ENCODE results near the gene TMEM31. TPM values are rescaled to one million over a fixed set of nuclear protein-coding genes. Genes with fewer than 3 reads are reported as not detected.
"Not testable (repeated sequence)": the region's sequence is repeated elsewhere in the genome, so short reads cannot be mapped to it uniquely, and the experiment has no call there.

Gene TMEM31
- polyA plus RNA-seq, 3 donors from 2014 or later: not detected

DNA sequence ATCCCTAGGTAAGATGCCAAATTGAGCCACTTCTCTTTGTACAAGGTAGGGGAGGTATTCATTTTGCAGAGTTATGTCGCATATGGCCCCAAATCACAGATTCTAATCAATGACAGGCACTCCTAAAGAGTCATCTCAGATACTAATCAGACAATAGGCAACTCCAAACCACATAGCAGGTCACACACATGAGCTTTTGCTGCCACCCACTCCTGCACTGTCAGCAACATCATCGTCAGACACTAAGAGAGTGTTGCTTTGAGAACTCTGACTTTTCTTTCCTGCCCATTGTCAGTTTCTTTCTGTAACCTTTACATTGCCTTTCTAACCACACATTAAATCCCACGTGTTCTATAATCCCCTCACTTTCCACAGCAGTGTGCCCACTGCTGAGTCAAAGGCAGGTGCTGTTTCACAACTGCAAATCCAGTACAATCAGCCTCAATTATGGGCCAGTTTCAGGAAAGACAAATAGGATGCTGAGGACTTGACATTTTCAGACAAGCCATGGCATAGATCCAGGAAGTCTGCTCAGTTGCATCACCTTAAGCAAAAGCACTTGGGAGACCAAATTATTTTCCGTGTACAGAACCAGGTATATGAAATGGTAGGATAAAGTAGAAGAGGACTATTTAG is 23.5 kb downstream of the TMEM31 start:
- no peak for DNase-seq
- Mint-ChIP-seq H3K36me3 (no peaks in the 10 kb centered on the region), H3K27me3 (ENCODE audit: low read depth in 3 of 3) (peaks cover 4 to 15% (median 5%) of the 10 kb centered on the region in 3 donors), H3K4me3 (no peak overlapping the region), H3K9me3 (no peaks in the 10 kb centered on the region), H3K4me1 (peaks cover 7 to 9% of the 10 kb centered on the region in 2 donors), H3K27ac (no peak overlapping the region)

DNA sequence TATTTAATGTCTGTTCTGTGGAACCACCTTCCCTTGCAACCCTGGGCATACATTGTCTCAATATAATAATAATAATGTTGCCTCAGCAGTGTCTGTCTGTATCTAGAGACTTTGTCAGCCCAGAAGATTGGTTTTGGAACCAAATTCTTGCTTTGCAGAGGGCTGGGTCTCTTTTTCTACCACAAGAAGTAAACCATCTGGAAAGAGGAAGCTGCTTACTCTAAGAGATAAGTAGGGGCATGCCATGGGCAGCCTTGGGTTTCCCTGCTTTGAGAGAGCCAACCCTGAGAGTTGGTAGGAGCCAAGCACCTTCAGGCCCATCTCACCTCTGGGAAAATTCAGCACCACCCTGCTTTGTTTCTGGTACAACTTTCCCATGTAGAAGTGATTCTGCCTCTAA is 27.0 kb downstream of the TMEM31 start:
- no peak for DNase-seq
- Mint-ChIP-seq H3K4me1 (no peaks in the 10 kb centered on the region), H3K4me3 (no peak overlapping the region), H3K36me3 (no peaks in the 10 kb centered on the region), H3K27me3 (ENCODE audit: low read depth in 3 of 3) (peaks cover 3 to 11% (median 3%) of the 10 kb centered on the region in 3 donors), H3K9me3 (no peaks in the 10 kb centered on the region), H3K27ac (no peak overlapping the region)

DNA sequence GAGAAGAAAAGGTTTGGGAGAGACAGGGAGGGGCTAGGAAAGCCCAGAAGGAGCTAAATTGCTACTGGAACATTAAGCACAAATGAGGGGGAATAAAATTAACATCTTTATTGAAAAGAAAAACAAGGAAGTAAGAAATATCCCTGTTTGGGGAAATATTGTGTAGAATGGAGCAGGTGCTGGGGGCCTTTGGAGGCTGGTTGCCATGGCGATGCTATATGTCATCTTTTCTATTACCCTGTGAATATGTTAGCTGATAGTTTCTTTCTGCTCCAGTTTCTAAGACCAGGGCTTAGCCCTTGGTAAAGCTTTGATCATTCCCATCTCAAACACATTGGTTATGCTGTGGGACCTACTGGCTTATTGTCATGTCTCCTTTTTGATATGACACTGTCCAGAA is 28.7 kb downstream of the TMEM31 start:
- DNase-seq: no peak
- no peaks in the 10 kb centered on the region for H3K9me3 Mint-ChIP-seq
- H3K27me3 Mint-ChIP-seq (ENCODE audit: low read depth in 3 of 3): peaks cover 0 to 6% (median 3%) of the 10 kb centered on the region in 3 donors
- no peaks in the 10 kb centered on the region for H3K36me3 Mint-ChIP-seq
- H3K4me1 Mint-ChIP-seq: no peaks in the 10 kb centered on the region
- no peak overlapping the region for H3K27ac Mint-ChIP-seq
- H3K4me3 Mint-ChIP-seq: no peak overlapping the region

DNA sequence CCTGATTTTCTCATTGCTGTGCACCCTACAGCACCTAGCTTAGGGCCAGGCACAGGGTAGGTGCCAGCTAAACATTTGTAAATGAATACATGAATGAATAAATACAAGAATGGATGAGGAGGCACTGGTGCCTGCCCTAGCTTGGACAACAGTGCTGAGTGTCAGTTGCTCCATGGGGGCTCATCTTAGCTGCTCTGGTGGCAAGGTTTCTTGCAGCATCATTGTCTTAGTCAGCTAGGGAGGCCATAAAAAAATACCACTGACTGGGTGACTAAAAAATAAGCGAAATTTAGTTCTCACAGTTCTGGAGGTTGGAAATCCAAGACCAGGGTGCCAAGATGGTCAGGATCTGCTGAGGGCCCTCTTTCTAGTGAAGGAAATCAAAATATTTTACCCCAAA is 31.2 kb downstream of the TMEM31 start:
- peaks cover 0 to 4% (median 3%) of the 10 kb centered on the region in 3 donors for H3K27me3 Mint-ChIP-seq (ENCODE audit: low read depth in 3 of 3)
- H3K4me1 Mint-ChIP-seq: no peaks in the 10 kb centered on the region
- DNase-seq: no peak
- no peak overlapping the region for H3K4me3 Mint-ChIP-seq
- H3K36me3 Mint-ChIP-seq: no peaks in the 10 kb centered on the region
- H3K27ac Mint-ChIP-seq: no peak overlapping the region
- H3K9me3 Mint-ChIP-seq: no peaks in the 10 kb centered on the region

DNA sequence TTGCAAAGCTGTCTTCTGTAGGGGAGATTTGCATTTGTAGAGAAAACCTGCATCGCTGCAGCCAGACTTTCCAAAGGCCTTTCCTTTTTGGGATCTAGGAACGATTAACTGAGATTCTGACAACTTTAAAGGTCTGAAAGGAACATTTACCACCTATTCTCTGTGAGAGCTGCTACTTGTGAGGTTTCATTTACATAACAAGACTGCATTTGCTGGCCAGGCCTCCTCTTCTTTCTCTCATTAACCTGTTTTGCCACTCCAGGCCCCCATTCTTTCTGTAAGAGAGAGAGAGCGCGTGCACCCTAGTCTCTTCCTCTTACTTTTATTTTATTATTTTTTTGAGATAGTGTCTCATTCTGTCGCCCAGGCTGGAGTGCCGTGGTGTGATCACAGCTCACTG is 31.6 kb downstream of the TMEM31 start:
- no peak overlapping the region for H3K27ac Mint-ChIP-seq
- H3K27me3 Mint-ChIP-seq (ENCODE audit: low read depth in 3 of 3): peaks cover 0 to 4% (median 4%) of the 10 kb centered on the region in 3 donors

DNA sequence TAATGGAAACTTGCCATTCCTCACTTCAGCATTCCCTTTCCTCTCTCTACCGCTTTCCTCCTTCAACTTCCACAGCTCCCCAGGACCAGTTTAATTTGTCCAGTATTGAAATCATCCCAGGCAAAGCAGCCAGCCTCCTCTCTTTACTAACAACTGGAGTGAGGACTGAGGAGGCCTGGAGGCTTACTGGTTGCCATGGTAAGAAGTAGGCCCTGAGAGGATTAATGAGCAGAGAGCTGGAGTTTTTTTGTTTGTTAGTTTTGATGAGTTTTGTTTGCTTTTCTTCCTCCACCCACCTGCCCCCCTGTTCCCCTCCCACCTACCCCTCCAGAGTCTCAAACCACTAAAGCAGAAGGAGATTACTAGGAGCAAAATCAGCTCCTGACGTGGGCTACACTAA is 36.5 kb downstream of the TMEM31 start:
- H3K27me3 Mint-ChIP-seq (ENCODE audit: low read depth in 3 of 3): peaks cover 0 to 3% (median 2%) of the 10 kb centered on the region in 3 donors
- no peaks in the 10 kb centered on the region for H3K9me3 Mint-ChIP-seq
- H3K36me3 Mint-ChIP-seq: no peaks in the 10 kb centered on the region
- H3K27ac Mint-ChIP-seq: no peak overlapping the region
- DNase-seq: no peak
- H3K4me1 Mint-ChIP-seq: no peaks in the 10 kb centered on the region
- H3K4me3 Mint-ChIP-seq: no peak overlapping the region

More for the DNA sequence above, 31.6 kb downstream of the TMEM31 start:
- no peak for DNase-seq
- no peak overlapping the region for H3K4me3 Mint-ChIP-seq
- H3K9me3 Mint-ChIP-seq: no peaks in the 10 kb centered on the region
- no peaks in the 10 kb centered on the region for H3K36me3 Mint-ChIP-seq
- no peaks in the 10 kb centered on the region for H3K4me1 Mint-ChIP-seq

DNA sequence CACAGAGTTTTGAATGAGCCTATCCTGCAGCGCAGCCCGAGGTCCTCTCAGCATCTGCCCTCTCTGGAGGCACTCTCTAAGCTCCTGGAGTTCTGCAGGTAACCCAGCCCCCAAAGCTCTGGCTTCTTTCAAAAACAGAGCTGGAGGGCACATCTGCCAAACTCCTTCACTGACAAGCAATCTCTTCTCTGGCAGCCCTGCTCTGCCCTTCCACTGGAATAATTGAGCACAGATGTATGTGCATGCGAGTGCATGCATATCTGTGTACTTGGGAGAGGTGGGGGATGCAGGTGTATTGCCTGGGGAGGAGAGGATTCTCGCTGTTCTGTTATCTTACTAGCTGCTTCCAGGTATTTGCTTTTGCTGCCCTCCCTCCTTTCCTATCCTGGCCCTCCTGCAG is 43.7 kb downstream of the TMEM31 start:
- Mint-ChIP-seq H3K27ac (no peak overlapping the region), H3K27me3 (ENCODE audit: low read depth in 3 of 3) (peaks cover 0 to 6% (median 2%) of the 10 kb centered on the region in 3 donors), H3K36me3 (no peaks in the 10 kb centered on the region), H3K9me3 (peaks cover 0 to 2% (median 0%) of the 10 kb centered on the region in 6 donors), H3K4me1 (no peaks in the 10 kb centered on the region), H3K4me3 (no peak overlapping the region)
- no peak for DNase-seq

DNA sequence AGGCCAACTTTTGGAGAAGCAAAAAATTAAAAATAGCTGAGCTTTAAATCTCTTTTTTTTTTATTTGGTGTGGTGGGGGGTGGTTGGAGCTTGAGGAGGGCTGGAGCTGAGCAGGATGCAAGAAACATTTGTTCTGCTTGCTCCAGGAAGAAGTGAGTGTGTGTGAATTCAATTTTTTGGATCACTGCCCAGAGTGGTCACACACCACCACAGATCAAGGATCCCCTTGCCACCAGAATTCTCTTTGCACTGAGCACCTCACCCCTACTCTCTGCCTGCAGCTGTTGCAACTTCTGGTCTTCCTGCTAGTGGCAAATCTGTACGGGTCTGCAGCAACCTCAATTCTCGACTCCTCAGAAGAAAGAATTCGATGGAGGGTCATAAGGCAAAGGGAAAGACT is 46.0 kb downstream of the TMEM31 start:
- H3K9me3 Mint-ChIP-seq: peaks cover 0 to 2% (median 0%) of the 10 kb centered on the region in 6 donors
- H3K4me3 Mint-ChIP-seq: no peak overlapping the region
- H3K4me1 Mint-ChIP-seq: no peaks in the 10 kb centered on the region
- no peak overlapping the region for H3K27ac Mint-ChIP-seq
- peaks cover 0 to 4% (median 3%) of the 10 kb centered on the region in 3 donors for H3K27me3 Mint-ChIP-seq (ENCODE audit: low read depth in 3 of 3)
- DNase-seq: no peak
- H3K36me3 Mint-ChIP-seq: no peaks in the 10 kb centered on the region

DNA sequence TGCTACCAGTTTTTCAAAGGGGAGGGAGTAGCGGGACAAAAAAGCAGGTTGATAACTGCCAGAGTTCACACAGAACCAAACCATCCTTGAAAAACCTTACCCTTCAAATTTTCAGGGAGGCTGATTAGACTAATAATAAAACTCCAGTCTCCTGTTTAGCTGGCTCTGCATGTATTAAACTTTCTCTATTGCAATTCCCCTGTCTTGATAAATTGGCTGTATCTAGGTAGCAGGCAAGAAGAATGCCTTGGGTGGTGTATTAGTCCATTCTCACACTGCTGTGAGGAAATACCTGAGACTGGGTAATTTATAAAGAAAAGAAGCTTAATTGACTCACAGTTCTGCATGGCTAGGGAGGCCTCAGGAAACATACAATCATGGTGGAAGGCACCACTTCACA is 47.8 kb downstream of the TMEM31 start:
- Mint-ChIP-seq H3K36me3 (no peaks in the 10 kb centered on the region), H3K27ac (no peak overlapping the region), H3K27me3 (ENCODE audit: low read depth in 3 of 3) (peaks cover 0 to 4% (median 3%) of the 10 kb centered on the region in 3 donors), H3K9me3 (peaks cover 0 to 2% (median 0%) of the 10 kb centered on the region in 6 donors), H3K4me1 (no peaks in the 10 kb centered on the region), H3K4me3 (no peak overlapping the region)
- DNase-seq: no peak

DNA sequence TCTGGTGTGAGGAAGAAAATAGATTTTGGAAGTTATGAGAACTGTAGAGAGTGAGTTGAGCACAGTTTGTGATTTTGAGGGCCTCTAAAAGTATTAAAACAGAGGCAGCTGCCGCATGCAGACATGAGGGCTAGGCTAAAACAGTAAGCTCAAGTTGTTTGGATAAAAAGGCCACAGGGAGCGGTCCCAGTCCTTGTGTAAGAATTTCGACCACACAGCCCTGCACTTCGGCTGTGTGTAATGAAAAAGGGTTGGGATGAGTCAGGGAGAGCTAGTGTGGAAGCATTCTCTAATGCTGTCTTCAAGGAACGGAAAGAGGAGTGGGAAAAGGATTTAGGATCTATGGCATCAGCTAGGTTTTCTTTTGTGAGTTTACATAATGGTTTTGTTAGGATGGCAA is 52.8 kb downstream of the TMEM31 start:
- H3K9me3 Mint-ChIP-seq; H3K27me3 Mint-ChIP-seq (ENCODE audit: low read depth in 3 of 3); DNase-seq; H3K36me3 Mint-ChIP-seq; H3K27ac Mint-ChIP-seq; H3K4me1 Mint-ChIP-seq; H3K4me3 Mint-ChIP-seq: not testable (repeated sequence)

Other genes with a start within 250 kb of the TMEM31 start
- gene RAB40A, start 191.4 kb upstream of the TMEM31 start, polyA plus RNA-seq: not detected
- 10 to 100 TPM in 1 of 3 donors, 1 to 10 TPM in 2; 1.6 to 10.8 (median 4.8) TPM for gene TCEAL4, start 125.4 kb upstream of the TMEM31 start, polyA plus RNA-seq
- gene TCEAL3, start 102.9 kb upstream of the TMEM31 start, polyA plus RNA-seq: 10 to 100 TPM in 2 of 3 donors, 1 to 10 TPM in 1; 6.8 to 11.4 (median 10.6) TPM
- gene TCEAL1, start 81.9 kb upstream of the TMEM31 start, polyA plus RNA-seq: 10 to 100 TPM; 19.7 to 31.2 (median 21.3) TPM
- 10 to 100 TPM; 55.3 to 76.9 (median 67.8) TPM for gene MORF4L2, start 24.2 kb upstream of the TMEM31 start, polyA plus RNA-seq
- not detected for gene PLP1, start 65.9 kb downstream of the TMEM31 start, polyA plus RNA-seq
- gene RAB9B, start 121.3 kb downstream of the TMEM31 start, polyA plus RNA-seq: under 1 TPM; 0.33 to 0.43 (median 0.38) TPM